Duodenal mucosa (tissue), 2 donors: ENCODE data around the gene CHST4.

Experiments
- H3K27ac ChIP-seq: one replicate; pipeline ENCODE4 v1.7.0; 2013; ENCODE audit warnings: low read depth, low read length
- H3K27me3 ChIP-seq, 2 donors: one replicate each; pipeline ENCODE4 v1.7.0; 2013; ENCODE audit warnings: low read length in 2 of 2, control low read depth in 1 of 2; ENCODE audit not compliant: insufficient read depth in 2 of 2, control insufficient read depth in 1 of 2
- H3K36me3 ChIP-seq, 2 donors: one replicate each; pipeline ENCODE4 v1.7.0; 2013; ENCODE audit warnings: low read length in 2 of 2, control low read depth in 1 of 2; ENCODE audit not compliant: insufficient read depth in 2 of 2, control insufficient read depth in 1 of 2
- H3K4me1 ChIP-seq, 2 donors: one replicate each; pipeline ENCODE4 v1.7.0; 2013; ENCODE audit warnings: low read length in 2 of 2, control low read depth in 1 of 2; ENCODE audit not compliant: insufficient read depth in 2 of 2, control insufficient read depth in 1 of 2
- H3K4me3 ChIP-seq, 2 donors: one replicate each; pipeline ENCODE4 v1.7.0; 2013; ENCODE audit warnings: low read length in 2 of 2, low read depth in 1 of 2
- H3K9ac ChIP-seq, 2 donors: one replicate each; pipeline ENCODE4 v1.7.0; 2013; ENCODE audit warnings: low read length in 2 of 2, low read depth in 1 of 2
- H3K9me3 ChIP-seq, 2 donors: one replicate each; pipeline ENCODE4 v1.7.0; 2013; ENCODE audit warnings: low read length in 2 of 2, control low read depth in 1 of 2; ENCODE audit not compliant: control insufficient read depth in 1 of 2

The CHST4 gene

GRCh38 chr16:71520550-71520949 is 5.7 kb upstream of the CHST4 start:
- H3K27ac ChIP-seq = no peak overlapping the region
- no peaks in the 10 kb centered on the region for H3K9me3 ChIP-seq
- no peaks in the 10 kb centered on the region for H3K27me3 ChIP-seq
- no peaks in the 10 kb centered on the region for H3K36me3 ChIP-seq
- H3K9ac ChIP-seq = no peak overlapping the region
- H3K4me3 ChIP-seq = no peak overlapping the region
- H3K4me1 ChIP-seq = peaks cover 0 to under 1% of the 10 kb centered on the region in 2 donors

- Histone ChIP-seq H3K4me3 (no peak overlapping the region), H3K27ac (no peak overlapping the region), H3K9ac (no peak overlapping the region), H3K9me3 (no peaks in the 10 kb centered on the region), H3K4me1 (no peaks in the 10 kb centered on the region), H3K27me3 (peaks cover 0 to 3% of the 10 kb centered on the region in 2 donors), H3K36me3 (no peaks in the 10 kb centered on the region)
Measured at GRCh38 chr16:71524566-71525553, 1.4 kb upstream of the CHST4 start.

- Histone ChIP-seq H3K27me3 (peaks cover 0 to 3% of the 10 kb centered on the region in 2 donors), H3K9ac (no peak overlapping the region), H3K36me3 (no peaks in the 10 kb centered on the region), H3K9me3 (no peaks in the 10 kb centered on the region), H3K4me3 (no peak overlapping the region), H3K4me1 (no peaks in the 10 kb centered on the region), H3K27ac (no peak overlapping the region)
Measured at GRCh38 chr16:71528257-71528656, 2.0 kb downstream of the CHST4 start.

GRCh38 chr16:71528863-71529262 is 2.6 kb downstream of the CHST4 start:
- H3K36me3 ChIP-seq = no peaks in the 10 kb centered on the region
- H3K9ac ChIP-seq = no peak overlapping the region
- H3K27ac ChIP-seq = no peak overlapping the region
- H3K27me3 ChIP-seq = peaks cover 0 to 3% of the 10 kb centered on the region in 2 donors
- no peaks in the 10 kb centered on the region for H3K4me1 ChIP-seq
- H3K9me3 ChIP-seq = no peaks in the 10 kb centered on the region
- no peak overlapping the region for H3K4me3 ChIP-seq

GRCh38 chr16:71532366-71532765 is 6.1 kb downstream of the CHST4 start:
- Histone ChIP-seq H3K27me3 (no peaks in the 10 kb centered on the region), H3K27ac (no peak overlapping the region), H3K4me3 (no peak overlapping the region), H3K4me1 (no peaks in the 10 kb centered on the region), H3K36me3 (no peaks in the 10 kb centered on the region), H3K9ac (no peak overlapping the region), H3K9me3 (no peaks in the 10 kb centered on the region)

- H3K4me1 ChIP-seq = no peaks in the 10 kb centered on the region
- no peak overlapping the region for H3K4me3 ChIP-seq
- H3K36me3 ChIP-seq = no peaks in the 10 kb centered on the region
- H3K9ac ChIP-seq = no peak overlapping the region
- H3K27ac ChIP-seq = no peak overlapping the region
- no peaks in the 10 kb centered on the region for H3K27me3 ChIP-seq
- H3K9me3 ChIP-seq = no peaks in the 10 kb centered on the region
Measured at GRCh38 chr16:71536752-71537499, 10.7 kb downstream of the CHST4 start.

- Histone ChIP-seq H3K9ac (no peak overlapping the region), H3K4me3 (no peak overlapping the region), H3K9me3 (no peaks in the 10 kb centered on the region), H3K36me3 (no peaks in the 10 kb centered on the region), H3K27me3 (no peaks in the 10 kb centered on the region), H3K27ac (no peak overlapping the region), H3K4me1 (no peaks in the 10 kb centered on the region)
Measured at GRCh38 chr16:71537643-71538042, 11.4 kb downstream of the CHST4 start.

GRCh38 chr16:71542377-71542776 is 16.2 kb downstream of the CHST4 start:
- H3K9me3 ChIP-seq = no peaks in the 10 kb centered on the region
- H3K27me3 ChIP-seq = no peaks in the 10 kb centered on the region
- H3K9ac ChIP-seq = no peak overlapping the region
- H3K4me3 ChIP-seq = no peak overlapping the region
- no peak overlapping the region for H3K27ac ChIP-seq
- H3K36me3 ChIP-seq = no peaks in the 10 kb centered on the region
- H3K4me1 ChIP-seq = no peaks in the 10 kb centered on the region

- no peaks in the 10 kb centered on the region for H3K36me3 ChIP-seq
- no peak overlapping the region for H3K27ac ChIP-seq
Measured at GRCh38 chr16:71547168-71547567, 20.9 kb downstream of the CHST4 start.

More at GRCh38 chr16:71547168-71547567, 20.9 kb downstream of the CHST4 start:
- Histone ChIP-seq H3K4me1 (no peaks in the 10 kb centered on the region), H3K9me3 (no peaks in the 10 kb centered on the region), H3K4me3 (no peak overlapping the region), H3K9ac (no peak overlapping the region), H3K27me3 (no peaks in the 10 kb centered on the region)
